HL-60 (cell line): Measurements from ENCODE around the gene ZNF613.
A peak's percentile ranks its signal among the peaks of the same experiment; 100 is the strongest.

Experiments
- DNase-seq, 2 experiments: peaks; one replicate each; pipeline ENCODE4 v3.0.0-alpha.2; 2010 to 2020; ENCODE audit warnings: low read depth in 1 of 2, low spot score in 1 of 2
- H3K27ac ChIP-seq: fragments of 250-450 bp; sonication (Bioruptor Pico); replicated peaks from 2 replicates; pipeline ENCODE4 v1.5.1; 2020; ENCODE audit warnings: mild to moderate bottlenecking, moderate library complexity
- H3K27me3 ChIP-seq: fragments of 250-450 bp; sonication (Bioruptor Pico); 2 replicates; pipeline ENCODE4 v1.5.1; 2021; ENCODE audit warnings: mild to moderate bottlenecking, moderate library complexity; ENCODE audit not compliant: insufficient read depth, poor library complexity, severe bottlenecking
- H3K4me3 ChIP-seq: replicated peaks from 2 replicates; pipeline ENCODE4 v1.5.1; 2011; ENCODE audit warnings: mild to moderate bottlenecking, control low read depth, low read length; ENCODE audit not compliant: insufficient read depth
- CTCF ChIP-seq: IDR thresholded peaks from one replicate; pipeline ENCODE4 v1.5.1; 2011; ENCODE audit warnings: low read length, control low read depth, inconsistent platforms; ENCODE audit not compliant: insufficient read depth
- GABPA ChIP-seq: IDR thresholded peaks from 2 replicates; pipeline ENCODE4 v1.6.1; 2012; ENCODE audit warnings: low read depth
- POLR2AphosphoS5 ChIP-seq: IDR thresholded peaks from 2 replicates; pipeline ENCODE4 v1.6.1; 2012; ENCODE audit warnings: low read depth
- REST ChIP-seq: IDR thresholded peaks from 2 replicates; pipeline ENCODE4 v1.6.1; 2012; ENCODE audit warnings: low read depth; ENCODE audit not compliant: insufficient replicate concordance
- SPI1 ChIP-seq: IDR thresholded peaks from 2 replicates; pipeline ENCODE4 v1.6.1; 2012; ENCODE audit warnings: low read depth, mild to moderate bottlenecking, borderline replicate concordance

ZNF613 gene

GRCh38 chr19:51887522-51888498 lies 39.5 kb upstream of the ZNF613 start, which contains the start of gene ZNF577:
ZNF577 (minus strand) TSS chr19:51887951; CDS start chr19:51880382, 7,569 bp downstream.
- peak within 1 kb of the TSS; percentile 79 for H3K27ac ChIP-seq
- peak; percentile 97 for DNase-seq
- TF ChIP-seq CTCF: no peak
- TF ChIP-seq REST: no peak
- TF ChIP-seq POLR2AphosphoS5: peak; percentile 98
- peak; percentile 49 for TF ChIP-seq GABPA
- H3K4me3 ChIP-seq: peak within 1 kb of the TSS; percentile 70
- H3K27me3 ChIP-seq: no peaks in the 10 kb centered on the region

- no peak overlapping the region for H3K27ac ChIP-seq
- TF ChIP-seq SPI1: no peak
- no peak for TF ChIP-seq REST
- TF ChIP-seq CTCF: no peak
- TF ChIP-seq POLR2AphosphoS5: no peak
- TF ChIP-seq GABPA: no peak
- DNase-seq: no peak
- H3K4me3 ChIP-seq: no peak overlapping the region
- H3K27me3 ChIP-seq: no peaks in the 10 kb centered on the region
Measured at GRCh38 chr19:51889934-51890333, 37.3 kb upstream of the ZNF613 start.

- TF ChIP-seq GABPA: no peak
- TF ChIP-seq REST: no peak
- no peak for TF ChIP-seq POLR2AphosphoS5
- no peak for TF ChIP-seq SPI1
- no peak for TF ChIP-seq CTCF
- Histone ChIP-seq H3K4me3 (no peak overlapping the region), H3K27ac (no peak overlapping the region), H3K27me3 (no peaks in the 10 kb centered on the region)
- DNase-seq: no peak
Measured at GRCh38 chr19:51891193-51891747, 36.0 kb upstream of the ZNF613 start.
